ENCODE data around the gene CNOT6.
"Not testable (repeated sequence)": the region's sequence is repeated elsewhere in the genome, so short reads cannot be mapped to it uniquely, and the experiment has no call there.

Gene CNOT6

DNA sequence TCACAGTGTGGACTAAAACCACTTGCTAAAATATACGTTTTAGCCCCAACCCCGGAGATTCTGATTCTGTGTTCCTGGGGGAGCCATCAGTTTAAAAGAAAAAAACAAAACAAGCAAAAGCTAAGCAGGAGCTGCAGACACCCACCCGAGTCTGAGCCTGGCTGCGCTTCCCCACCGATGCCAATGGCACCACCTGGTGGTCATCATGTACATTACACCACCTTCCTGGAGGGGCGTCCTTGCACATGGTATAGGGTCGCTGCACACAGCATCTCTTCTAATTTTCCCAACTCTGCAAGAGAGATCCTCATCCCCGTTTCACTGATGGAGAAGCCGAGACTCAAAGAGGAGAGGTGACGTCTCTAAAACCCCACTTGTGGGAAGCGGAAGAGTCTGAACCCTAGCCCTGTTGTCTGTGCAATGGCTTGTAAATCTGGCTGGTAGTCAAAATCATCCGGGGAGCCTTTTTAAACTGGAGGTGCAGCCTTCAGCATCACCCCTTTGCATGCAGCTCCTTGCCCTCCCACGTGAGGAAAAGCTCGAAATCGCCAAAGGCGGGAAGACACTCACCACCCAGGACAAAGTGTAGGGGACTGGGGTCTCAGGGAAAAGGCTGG, 23.1 kb upstream of the CNOT6 start:
- in situ Hi-C loops (cut with MboI; ENCODE audit: low sequenced_read_pairs) = no loop called here

DNA sequence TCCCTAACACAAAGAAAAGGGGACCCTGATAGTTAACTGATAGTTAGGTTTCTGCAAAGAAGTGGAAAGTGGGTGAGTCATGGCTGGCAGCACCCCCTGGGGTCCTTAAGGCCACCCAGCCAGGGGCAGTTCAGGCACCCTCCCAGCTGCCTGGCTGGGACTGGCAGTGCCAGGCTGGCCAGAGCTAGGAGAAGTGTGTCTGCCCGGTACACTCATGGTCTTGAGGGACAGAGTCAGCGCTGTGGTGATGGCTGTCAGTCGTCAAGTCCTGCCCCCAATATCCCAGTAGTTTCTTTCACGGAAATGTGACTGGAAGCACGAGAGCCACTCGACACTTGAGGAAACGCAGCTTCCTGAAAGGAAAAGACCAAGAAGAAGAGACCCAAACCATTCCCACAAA, 22.3 kb upstream of the CNOT6 start:
- in situ Hi-C loops (cut with MboI; ENCODE audit: low sequenced_read_pairs) = no loop called here

DNA sequence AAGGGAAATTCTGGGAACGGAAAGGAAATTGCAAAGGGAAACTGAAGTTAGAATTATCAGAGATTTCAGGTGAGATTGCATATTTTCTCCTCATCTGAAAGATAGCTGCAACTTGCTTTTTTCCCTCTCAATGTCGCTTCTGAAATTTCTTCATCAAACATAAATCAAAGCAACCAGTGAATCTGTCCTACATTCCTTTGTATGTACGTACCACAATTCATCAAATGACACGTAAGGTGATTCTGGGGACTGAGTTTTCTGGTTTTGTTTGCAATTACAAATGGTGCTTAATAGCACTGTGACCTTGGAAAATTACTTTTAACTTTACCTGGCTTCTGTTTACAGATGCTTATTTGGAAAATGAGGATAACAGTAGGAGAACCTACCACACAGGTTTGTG, 21.9 kb upstream of the CNOT6 start:
- in situ Hi-C loops (cut with MboI; ENCODE audit: low sequenced_read_pairs) = no loop called here

DNA sequence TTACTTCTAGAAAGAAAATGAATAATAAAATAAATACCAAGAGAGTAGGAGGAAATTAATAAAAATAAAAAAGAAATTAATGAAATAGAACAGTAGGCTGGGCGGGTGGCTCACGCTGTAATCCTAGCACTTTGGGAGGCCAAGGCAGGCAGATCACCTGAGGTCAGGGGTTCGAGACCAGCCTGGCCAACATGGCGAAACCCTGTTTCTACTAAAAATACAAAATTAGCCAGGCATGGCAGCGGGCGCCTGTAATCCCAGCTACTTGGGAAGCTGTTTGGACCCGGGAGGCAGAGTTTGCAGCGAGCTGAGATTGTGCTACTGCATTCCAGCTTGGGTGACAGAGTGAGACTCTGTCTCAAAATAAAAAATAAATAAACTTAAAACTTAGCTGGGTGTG, 20.8 kb upstream of the CNOT6 start:
- in situ Hi-C loops (cut with MboI; ENCODE audit: low sequenced_read_pairs) = not testable (repeated sequence)

DNA sequence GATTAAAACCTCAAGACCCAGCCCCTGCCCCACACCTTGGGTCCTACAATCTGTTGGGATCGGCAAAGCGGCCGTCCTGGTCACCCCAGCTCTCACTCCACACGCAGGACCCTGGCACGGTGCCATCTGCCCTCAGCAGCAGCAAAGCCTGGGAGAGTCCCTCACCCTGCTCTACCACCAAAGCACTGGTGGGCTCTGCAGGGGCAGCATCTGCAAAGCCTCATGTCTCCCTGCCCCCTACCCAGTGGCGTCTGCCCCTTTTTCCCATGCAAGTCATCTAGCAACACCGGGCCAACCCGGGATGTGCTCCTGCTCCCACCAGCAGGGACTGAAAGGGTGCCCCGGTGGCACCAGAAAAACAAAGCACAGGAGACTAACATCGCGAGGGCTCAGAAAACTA, 19.6 kb upstream of the CNOT6 start:
- in situ Hi-C loops (cut with MboI; ENCODE audit: low sequenced_read_pairs) = no loop called here

DNA sequence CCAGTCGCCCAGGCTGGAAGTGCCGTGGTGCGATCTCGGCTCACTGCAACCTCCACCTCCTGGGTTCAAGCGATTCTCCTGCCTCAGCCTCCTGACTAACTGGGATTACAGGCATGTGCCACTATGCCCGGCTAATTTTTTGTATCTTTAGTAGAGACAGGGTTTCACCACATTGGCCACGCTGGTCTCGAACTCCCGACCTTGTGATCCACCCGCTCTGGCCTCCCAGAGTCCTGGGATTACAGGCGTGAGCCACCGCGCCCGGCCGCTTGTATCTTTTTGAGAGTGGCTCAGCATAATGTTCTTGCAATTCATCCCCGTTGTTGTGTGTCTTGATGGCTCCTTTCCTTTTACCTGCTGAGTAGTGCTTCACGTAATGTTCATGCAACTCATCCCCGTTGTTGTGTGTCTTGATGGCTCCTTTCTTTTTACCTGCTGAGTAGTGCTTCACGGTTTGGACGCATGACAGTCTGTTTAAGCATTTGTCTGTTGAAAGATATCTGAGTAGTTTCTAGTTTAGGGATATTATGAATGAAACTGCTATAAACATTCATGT, 18.1 kb upstream of the CNOT6 start:
- in situ Hi-C loops (cut with MboI; ENCODE audit: low sequenced_read_pairs) = not testable (repeated sequence)

DNA sequence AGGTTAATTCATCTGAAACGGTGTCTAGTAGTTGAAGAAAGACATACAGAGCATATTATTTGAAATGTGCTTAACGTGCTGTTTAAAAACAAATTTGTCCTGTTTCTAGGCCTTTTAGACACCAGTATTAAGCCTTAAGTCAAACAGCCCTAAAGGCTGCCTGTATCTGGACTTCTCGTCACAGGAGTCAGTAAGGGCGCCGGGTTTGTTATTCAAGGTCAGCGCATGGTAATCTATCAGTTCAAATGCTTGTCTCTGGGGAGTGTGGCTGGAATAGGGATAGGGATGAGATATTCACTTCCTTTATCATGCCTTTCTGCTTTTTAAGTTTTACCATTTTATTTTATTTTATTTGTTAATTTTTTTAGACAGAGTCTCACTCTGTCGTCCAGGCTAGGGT, 9.4 kb upstream of the CNOT6 start:
- in situ Hi-C loops (cut with MboI; ENCODE audit: low sequenced_read_pairs) = no loop called here

DNA sequence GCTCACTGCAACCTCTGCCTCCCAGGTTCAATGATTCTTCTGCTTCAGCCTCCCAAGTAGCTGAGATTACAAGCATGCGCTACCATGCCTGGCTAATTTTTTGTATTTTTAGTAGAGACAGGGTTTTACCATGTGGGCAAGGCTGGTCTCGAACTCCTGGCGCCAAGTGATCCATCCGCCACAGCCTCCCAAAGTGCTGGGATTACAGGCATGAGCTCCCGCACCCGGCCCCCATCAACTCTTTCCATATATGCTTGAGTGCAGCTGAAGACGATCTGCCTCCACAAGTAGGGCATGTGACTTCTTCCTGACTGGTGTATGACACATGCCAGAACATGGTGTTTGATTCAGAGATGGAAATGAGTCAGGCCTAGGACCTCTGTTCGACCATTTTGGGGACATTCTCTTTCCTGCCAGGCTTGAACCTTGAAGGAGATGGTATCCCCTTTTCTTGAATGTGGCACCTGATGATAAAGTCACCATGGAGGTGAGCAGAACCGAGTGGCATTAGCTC, 7.5 kb upstream of the CNOT6 start:
- in situ Hi-C loops (cut with MboI; ENCODE audit: low sequenced_read_pairs) = no loop called here

DNA sequence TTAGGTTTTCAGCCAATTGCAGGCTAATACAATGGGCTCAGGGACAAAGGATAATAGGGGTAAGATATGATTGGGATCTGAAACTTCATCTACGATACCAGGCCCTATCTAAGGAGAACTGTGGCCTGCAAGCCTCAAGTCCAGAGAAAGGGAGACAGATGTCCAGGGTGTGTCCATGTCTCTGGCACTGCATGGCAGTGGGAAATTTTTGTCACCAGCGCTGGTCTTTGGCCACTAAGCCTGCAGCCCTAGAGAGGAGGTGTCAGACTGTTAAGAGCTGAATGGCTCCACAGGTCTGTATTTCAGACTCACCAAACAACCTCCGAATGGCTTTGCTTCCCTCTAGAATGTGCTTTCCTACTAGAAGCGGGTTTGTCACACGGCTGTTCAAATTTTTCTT, 6.6 kb upstream of the CNOT6 start:
- in situ Hi-C loops (cut with MboI; ENCODE audit: low sequenced_read_pairs) = no loop called here

DNA sequence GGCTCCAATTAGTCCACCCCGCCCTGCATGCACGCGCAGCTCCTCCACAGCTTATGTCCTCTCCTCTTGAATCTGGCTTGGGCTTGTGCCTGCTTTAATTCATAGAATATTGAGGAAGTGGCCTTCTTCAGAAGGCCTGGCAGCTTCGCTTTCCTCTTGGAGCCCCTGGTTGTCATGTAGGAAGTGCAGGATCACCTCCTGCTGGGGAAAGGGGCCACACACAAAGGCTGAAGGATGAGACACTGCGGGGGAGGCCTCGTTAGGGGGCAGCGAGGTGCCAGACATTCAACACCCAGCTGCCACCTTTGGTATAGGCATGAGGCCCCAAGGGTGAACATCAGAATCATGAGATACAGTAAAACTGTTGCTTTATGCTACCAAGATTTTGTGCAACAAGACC, 2.7 kb upstream of the CNOT6 start:
- in situ Hi-C loops (cut with MboI; ENCODE audit: low sequenced_read_pairs) = no loop called here

DNA sequence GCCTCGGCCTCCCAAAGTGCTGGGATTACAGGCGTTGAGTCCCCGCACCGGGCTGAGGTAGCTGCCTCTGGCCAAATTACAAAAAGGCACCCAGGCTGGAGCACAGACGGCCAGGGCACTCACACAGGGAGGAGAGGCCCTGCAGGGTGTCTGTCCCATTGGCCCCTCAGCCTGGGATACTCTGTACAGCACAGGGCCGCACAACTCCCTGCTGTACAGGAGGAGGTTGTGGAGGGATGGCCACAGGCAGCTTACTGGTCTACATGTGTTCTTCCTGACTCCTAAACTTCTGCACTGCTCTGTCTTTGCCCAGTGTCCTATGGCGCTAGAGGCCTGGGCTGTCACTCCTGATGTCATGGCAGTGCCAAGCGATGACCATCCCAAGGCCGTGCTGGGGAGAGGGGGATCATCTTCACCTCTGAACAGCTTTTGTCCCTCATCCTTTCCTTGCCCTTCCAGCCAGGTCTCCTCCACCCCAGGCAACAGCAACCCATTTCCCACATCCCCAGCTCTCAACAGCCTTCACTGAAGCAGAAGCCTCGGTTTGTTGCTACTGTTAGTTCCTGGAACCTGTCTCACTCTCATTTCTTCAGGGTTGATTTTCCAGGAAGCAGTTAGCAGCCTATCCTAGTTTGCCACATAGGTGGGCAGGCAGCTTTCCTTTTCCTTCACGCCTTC, 1.8 kb upstream of the CNOT6 start:
- in situ Hi-C loops (cut with MboI; ENCODE audit: low sequenced_read_pairs) = no loop called here

DNA sequence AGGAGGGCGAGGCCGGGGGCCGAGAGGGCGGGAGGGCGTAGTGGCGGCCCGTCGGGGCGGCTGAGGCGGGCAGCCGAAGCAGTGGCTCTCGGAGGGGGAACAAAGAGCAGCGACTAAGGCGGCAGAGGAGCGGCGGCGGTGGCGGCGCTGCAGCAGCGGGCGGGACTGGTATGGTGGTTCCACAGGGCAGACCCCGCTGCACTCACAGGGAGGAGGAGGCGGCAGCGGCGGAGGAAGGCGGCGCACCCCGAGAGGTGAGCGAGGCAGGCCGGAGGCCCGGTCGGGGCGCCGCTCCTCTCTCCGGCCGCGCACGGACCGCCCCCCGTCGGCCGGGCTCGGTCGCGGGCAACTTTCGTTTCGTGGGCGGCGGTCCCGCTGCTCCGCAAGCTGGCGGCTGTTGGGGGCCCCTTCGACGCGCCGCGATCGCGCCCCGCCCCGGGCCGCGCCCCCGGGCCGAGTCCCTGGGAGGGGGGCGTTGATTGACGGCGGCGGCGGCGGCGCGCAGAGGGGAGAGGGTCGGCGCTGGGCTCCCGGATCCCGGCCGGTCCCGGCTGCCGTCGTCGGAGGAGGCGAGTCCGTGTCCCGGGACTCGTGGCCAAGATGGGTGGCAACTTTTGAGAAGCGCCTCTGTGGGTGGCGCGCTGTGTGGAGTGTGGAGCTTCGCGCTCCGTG, 467 bp downstream of the CNOT6 start:
- in situ Hi-C loops (cut with MboI; ENCODE audit: low sequenced_read_pairs) = no loop called here

DNA sequence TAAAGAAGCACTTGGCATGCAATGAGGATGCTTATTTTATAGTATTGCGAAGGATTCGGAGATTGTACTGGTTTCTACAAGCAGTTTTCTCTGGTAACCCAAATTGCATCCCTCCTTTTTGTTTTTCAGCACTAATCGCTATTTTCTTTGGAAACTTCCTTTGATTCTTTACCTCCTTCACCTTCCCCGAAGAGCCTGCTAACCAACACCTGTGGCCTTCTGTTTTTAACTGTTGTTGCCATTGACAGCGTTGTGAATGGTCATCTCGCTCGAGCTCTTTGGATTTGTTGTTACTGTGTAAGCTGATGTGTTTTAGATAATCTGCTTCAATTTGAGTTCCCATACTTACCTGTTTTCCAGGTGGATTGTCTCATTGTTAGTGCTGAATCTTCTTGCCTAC, 1.1 kb downstream of the CNOT6 start:
- in situ Hi-C loops (cut with MboI; ENCODE audit: low sequenced_read_pairs) = no loop called here

DNA sequence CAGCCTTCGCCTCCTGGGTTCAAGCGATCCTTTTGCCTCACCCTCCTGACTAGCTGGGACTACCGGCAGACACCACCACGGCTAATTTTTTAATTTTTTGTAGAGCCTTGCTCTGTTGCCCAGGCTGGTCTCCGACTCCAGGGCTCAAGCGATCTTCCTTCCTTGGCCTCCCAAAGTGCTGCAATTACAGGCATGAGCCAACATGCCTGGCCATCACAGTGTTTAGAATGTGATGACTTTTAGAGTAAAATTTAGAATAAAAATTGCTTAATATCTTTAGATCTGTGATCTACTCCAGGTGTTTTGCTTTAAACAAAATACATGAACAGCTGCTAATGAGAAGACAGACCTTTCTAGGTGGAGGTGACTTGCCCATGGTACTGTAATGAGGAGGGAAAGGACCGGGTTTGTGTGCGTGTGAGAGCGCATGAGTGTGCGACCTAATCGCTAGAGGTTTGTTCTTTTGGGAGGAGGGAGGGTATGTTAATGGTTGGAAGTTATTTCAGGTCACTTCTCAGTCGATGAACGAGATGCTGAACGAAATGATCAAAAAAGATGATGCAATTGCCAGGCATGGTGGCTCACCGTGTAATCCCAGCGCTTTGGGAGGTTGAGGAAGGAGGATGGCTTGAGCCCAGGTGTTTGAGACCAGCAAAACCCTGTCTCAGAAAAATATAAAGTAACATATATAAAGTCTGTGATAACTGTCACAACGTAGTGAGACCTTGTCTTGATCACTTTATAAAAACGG, 2.0 kb downstream of the CNOT6 start:
- in situ Hi-C loops (cut with MboI; ENCODE audit: low sequenced_read_pairs) = no loop called here

DNA sequence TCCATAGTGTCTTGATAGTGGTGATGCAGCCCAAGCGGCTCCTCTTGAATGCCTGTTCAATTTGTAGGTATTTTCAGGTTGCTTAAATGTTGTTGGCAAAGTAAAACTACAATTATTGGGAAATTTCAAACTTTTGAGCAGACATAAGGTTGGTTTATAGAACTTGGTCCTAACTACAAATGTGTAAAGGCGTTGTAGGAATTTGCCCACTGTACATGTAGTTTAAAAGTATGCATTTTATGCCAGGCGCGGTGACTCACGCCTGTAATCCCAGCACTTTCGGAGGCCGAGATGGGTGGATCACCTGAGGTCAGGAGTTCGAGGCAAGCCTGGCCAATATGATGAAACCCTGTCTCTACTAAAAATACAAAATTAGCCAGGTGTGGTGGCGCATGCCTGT, 2.6 kb downstream of the CNOT6 start:
- in situ Hi-C loops (cut with MboI; ENCODE audit: low sequenced_read_pairs) = not testable (repeated sequence)

DNA sequence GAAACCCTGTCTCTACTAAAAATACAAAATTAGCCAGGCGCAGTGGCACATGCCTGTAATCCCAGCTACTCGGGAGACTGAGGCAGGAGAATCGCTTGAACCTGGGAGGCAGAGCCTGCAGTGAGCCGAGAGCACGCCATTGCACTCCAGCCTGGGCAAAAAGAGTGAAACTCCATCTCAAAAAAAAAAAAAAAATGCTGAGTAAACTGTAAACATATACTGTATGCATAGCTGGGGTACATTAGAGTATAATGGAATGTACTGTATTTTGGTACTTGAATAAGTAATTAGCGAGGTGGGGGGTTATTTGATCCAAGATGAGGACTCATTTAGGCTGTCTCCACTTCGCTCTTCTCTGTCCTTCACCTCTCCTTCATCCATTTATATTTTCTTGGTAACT, 3.7 kb downstream of the CNOT6 start:
- in situ Hi-C loops (cut with MboI; ENCODE audit: low sequenced_read_pairs) = not testable (repeated sequence)

DNA sequence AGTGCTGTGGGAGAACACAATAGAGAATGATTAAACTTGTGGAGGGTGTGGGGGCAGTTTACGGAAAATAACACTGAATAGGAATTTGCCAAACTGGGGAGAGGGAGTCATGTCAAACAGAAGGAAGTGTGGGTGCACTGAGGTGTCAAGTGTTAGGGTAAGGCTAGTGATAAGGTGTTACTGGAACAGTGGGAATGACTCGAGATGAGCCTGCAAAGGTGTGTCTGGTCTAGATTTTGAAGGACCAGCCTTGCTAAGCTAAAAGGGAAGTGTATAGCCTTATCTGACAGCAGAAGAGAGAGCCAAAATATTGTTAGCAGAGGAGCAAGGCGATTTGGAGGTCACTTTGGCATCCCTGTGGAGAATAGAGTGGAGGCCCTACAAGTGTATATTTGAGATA, 4.2 kb downstream of the CNOT6 start:
- in situ Hi-C loops (cut with MboI; ENCODE audit: low sequenced_read_pairs) = no loop called here

DNA sequence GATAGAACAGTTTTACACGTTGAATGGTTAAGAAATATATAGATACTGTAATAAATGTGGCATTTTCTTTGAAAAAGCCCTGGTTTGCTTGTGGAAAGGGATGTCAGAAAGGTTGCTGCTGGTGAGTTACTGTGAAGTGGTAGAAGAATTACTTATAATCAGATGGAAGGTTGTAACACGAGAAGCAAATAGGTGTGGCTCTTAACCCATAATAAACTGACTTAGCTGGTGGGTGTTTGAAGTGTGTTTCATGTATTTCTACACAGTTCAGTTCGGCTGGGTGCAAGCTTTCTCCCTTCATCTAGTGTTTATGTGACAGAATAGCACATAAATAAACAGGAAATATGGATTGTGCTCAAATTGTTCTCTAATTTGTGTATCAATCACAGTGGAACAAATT, 5.5 kb downstream of the CNOT6 start:
- in situ Hi-C loops (cut with MboI; ENCODE audit: low sequenced_read_pairs) = no loop called here

DNA sequence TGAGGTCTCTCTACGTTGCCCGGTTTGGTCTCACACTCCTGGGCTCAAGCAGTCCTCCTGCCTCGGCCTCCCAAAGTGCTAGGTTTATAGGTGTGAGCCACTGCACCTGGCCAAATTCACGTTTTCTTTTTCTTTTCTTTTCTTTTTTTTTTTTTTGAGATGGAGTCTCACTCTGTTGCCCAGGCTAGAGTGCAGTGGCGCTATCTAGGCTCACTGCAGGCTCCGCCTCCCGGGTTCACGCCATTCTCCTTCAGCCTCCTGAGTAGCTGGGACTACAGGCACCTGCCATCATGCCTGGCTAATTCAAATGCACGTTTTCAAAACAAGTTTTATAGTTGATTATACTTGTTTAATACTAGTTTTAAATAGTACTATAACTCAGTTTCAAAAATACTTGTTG, 6.1 kb downstream of the CNOT6 start:
- in situ Hi-C loops (cut with MboI; ENCODE audit: low sequenced_read_pairs) = not testable (repeated sequence)

DNA sequence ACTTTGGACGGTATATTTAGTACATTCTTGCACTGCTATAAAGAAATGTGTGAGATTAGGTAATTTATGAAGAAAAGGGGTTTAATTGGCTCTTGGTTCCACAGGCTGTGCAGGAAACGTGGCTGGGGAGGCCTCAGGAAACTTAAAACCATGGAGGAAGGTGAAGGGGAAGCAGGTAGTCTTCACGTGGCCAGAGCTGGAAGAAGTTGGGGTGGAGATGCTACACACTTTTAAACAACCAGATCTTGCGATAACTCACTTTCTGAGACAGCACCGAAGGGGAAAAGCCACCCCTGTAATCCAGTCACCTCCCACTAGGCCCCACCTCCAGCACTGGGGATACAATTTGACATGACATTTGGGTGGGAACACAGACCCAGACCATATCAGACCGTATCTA, 13.5 kb downstream of the CNOT6 start:
- in situ Hi-C loops (cut with MboI; ENCODE audit: low sequenced_read_pairs) = no loop called here

DNA sequence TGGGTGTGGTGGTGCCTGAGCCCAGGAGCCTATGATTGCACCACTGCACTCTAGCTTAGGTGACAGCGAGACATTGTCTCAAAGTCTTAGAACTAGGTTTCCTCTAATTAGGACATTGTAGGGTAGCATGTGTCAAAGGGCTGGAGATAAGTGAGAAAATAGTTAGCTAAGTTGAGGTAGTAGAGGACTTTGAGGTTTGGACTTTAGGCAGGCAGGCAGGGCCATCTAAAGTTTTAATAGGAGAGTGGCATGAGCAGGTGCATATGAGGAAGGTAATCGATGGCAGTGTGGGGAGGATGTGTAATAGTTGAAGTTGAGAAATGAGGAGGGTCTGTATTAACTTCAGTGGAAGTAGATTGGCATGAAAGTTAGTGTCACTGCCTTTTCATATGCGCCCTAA, 21.1 kb downstream of the CNOT6 start:
- in situ Hi-C loops (cut with MboI; ENCODE audit: low sequenced_read_pairs) = no loop called here

All from HL-60/S4 treated with retinoic acid at 250 ng/mL for 4 days and 3 days (cell line).